Body of pancreas (tissue), 4 donors: ENCODE measurements around the gene GP1BB.

ENCODE experiments used
- CTCF ChIP-seq, 7 experiments: fragments of 450-650 bp in 4 of 7; fragments of 200-600 bp in 3 of 7; sonication (generic) in 3 of 7; IDR thresholded peaks; one replicate each; pipeline ENCODE4 v1.5.1; 2016 to 2019; ENCODE audit warnings: antibody characterized with exemption in 7 of 7
- POLR2A ChIP-seq, 3 donors: fragments of 450-650 bp; IDR thresholded peaks; one replicate each; pipeline ENCODE4 v1.6.1; 2016; ENCODE audit warnings: antibody characterized with exemption in 3 of 3, mild to moderate bottlenecking in 2 of 3

GRCh38 chr22:19705181-19705934, 18.0 kb upstream of the GP1BB start:
- TF ChIP-seq CTCF (IDR thresholded peaks at IDR 0.05) (no peak), POLR2A (IDR thresholded peaks at IDR 0.05) (no peak)
